Erythroblast (primary cell): ENCODE results near the gene TAGAP.

Experiments used
- DNase-seq, 2 experiments: peaks; one replicate each; lab custom pipeline; 2025; lab: John Stamatoyannopoulos, UW
- GATA1 ChIP-seq: IDR thresholded peaks from 2 replicates; pipeline ENCODE4 v1.6.1; 2011; ENCODE audit warnings: low read depth, mild to moderate bottlenecking, control low read depth, low read length, moderate library complexity
- POLR2A ChIP-seq: IDR thresholded peaks from 2 replicates; pipeline ENCODE4 v1.6.1; 2011; ENCODE audit warnings: mild to moderate bottlenecking, low read length

TAGAP gene

GRCh38 chr6:159064477-159064876 lies 19.7 kb upstream of the TAGAP start:
- no peak for TF ChIP-seq GATA1
- no peak for TF ChIP-seq POLR2A
- no peak for DNase-seq

DNA sequence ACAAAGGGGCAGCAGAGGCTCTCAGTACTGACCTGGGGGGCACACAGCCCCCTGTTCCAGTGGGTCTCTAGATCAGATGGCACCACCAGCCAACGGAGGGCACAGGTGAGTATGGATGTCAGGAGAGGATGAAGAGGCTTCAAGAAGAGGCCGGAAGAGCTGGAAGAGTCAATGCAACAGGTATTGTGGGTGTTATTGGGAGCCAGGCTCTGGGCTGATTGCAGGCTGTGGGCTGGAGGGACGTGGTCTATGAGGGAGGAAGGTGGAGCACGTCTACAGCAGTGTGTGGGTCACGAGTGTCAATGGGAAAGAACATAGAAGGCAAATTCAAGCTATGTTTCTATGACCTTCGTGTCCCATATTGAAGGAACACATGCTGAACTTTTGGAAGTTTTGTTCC lies 18.8 kb upstream of the TAGAP start:
- no peak for TF ChIP-seq POLR2A
- TF ChIP-seq GATA1: no peak
- DNase-seq: no peak

DNA sequence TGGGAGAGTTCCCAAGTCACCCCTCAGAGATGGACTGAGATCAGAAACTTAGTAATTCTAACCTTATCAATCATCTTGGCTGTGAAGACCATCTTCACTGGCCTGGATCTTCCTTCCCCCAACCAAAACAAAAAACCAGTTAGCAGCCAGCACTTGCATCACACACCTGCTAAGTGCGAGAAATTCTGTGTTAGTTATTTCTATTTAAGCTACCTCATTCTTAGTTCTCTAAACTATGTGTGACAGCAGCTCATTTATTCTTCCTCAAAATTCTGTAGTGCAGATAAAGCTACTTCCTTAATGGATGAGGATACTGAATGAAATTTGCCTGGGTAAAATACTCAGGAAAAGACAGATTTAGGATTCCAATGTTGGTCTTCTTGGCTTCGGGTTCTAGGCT lies 18.2 kb upstream of the TAGAP start:
- no peak for DNase-seq
- TF ChIP-seq POLR2A (no peak), GATA1 (no peak)

DNA sequence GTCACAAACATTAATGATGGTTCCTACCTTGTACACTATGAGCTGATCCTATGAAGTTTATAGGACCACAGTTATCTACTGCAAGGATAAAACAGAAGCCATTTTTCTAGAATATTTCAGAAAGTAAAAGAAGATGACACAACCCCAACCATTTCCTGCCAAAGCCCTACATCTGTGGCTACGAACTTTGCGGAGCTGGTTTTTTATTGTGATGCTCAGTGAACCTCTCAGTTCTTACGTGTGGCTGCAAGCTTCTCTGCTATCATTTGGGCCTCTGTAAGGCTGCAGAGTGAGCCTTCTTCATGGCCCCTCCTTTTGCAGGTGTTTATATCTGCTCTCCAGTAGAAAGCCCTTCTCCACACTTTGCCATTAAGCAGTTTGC lies 17.8 kb upstream of the TAGAP start:
- TF ChIP-seq GATA1 (no peak), POLR2A (no peak)

GRCh38 chr6:159061805-159062563 lies 17.2 kb upstream of the TAGAP start:
- no peak for TF ChIP-seq GATA1
- no peak for TF ChIP-seq POLR2A
- DNase-seq: no peak

More for the DNA sequence above, 17.8 kb upstream of the TAGAP start:
- DNase-seq: no peak

GRCh38 chr6:159061146-159061545 lies 16.4 kb upstream of the TAGAP start:
- DNase-seq: no peak
- TF ChIP-seq GATA1 (no peak), POLR2A (no peak)

DNA sequence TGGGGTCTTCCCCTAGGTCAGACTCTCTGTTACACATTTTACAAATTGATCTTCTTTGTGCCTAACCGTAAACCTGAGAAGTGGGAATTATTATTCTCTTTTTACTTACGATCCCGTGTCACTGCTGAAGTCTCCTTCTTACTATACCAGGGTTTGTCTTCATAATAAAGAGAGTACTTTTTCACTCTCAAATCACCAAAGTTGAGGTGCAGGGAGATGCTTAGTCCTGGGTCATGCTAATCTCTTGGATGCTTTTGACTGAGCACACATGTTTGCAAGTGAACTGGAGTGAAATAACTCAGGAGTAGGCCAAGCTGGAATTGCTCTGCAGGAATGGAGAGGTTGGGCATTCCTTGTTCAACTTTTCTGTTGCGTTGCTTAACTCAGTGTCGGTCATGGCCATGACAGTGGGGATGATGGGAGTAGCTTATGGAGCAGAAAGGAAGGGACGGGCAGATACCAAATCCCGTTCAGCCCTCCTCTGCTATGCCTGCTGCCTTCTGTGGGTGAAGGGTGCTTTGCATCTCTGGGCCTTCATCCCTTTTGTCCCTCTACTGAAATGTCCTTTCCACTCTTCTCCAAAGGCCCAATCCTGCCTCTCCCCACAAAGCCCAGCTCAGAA lies 15.2 kb upstream of the TAGAP start:
- DNase-seq: no peak
- no peak for TF ChIP-seq GATA1
- no peak for TF ChIP-seq POLR2A

- DNase-seq: peak; percentile 23 to 44
- TF ChIP-seq GATA1: no peak
- no peak for TF ChIP-seq POLR2A
These were observed 14.3 kb upstream of the TAGAP start for GRCh38 chr6:159059141-159059540.

- no peak for DNase-seq
- TF ChIP-seq POLR2A (no peak), GATA1 (no peak)
These were observed 12.1 kb upstream of the TAGAP start for GRCh38 chr6:159056899-159057298.

DNA sequence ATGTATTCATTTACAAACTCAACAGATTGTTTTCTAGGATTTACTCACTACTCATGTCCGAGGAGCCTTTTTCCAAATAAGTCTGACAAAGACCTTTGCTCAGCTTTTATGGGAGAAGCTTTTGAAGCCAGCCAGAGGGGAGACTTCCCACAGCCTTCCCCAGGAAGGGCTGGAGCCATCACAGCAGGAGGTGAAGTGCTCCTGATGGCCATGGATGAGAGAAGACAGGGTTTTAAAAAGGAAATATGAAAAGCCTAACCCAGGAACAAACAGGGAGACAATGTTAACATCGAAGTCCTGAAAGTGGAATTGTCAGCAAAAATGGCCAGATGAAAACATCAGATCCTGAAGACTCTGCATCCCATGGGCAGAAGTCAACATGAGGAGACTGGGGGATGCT lies 11.6 kb upstream of the TAGAP start:
- TF ChIP-seq POLR2A (no peak), GATA1 (no peak)
- DNase-seq: no peak

GRCh38 chr6:159056003-159056402 lies 11.2 kb upstream of the TAGAP start:
- no peak for DNase-seq
- no peak for TF ChIP-seq GATA1
- TF ChIP-seq POLR2A: no peak

- TF ChIP-seq GATA1: no peak
- TF ChIP-seq POLR2A: no peak
- no peak for DNase-seq
These were observed 9.1 kb upstream of the TAGAP start for GRCh38 chr6:159053781-159054398.

DNA sequence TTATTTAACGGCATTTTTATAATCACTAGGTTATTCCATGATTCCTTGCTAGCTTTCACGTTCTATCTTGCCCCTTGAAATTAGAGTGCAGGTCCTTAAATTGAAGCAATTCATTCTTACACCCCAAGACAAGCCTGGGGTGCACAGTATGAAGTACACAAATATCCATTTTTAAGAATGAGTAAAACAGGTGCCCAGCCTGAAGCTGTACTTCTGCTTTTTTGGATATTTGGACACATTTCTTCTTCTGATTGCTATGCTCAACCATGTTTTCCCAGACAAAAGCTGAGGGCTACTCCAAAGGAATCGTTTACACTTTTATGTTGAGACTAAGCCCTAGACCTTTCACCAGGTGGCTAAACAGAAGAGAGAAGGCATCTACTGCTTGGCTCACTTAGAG lies 7.9 kb upstream of the TAGAP start:
- TF ChIP-seq POLR2A (no peak), GATA1 (no peak)
- DNase-seq: no peak
